IMR-90 (cell line): Measurements from ENCODE around the gene SET. TPM values are rescaled to one million over a fixed set of nuclear protein-coding genes. Genes with fewer than 3 reads are reported as not detected.

Experiments
- ATAC-seq: fragments of 200-7000 bp; cut with Tn5 transposase; 2 replicates; pipeline ENCODE4 v1.9.1; 2020; ENCODE audit warnings: low read depth, mild to moderate bottlenecking, moderate library complexity
- BruUV-seq: library from RNA; stranded (reverse); fragments of 400-500 nt; replicated peaks from 2 replicates; lab custom pipeline; 2021; lab: Mats Ljungman, UMichigan
- CTCF ChIA-PET: fragments of 300-600 bp; formaldehyde crosslinking; extraction: SDS; loops from one replicate; lab custom pipeline; 2021; ENCODE audit warnings: antibody characterized with exemption; lab: Yijun Ruan, JAX
- POLR2A ChIA-PET: fragments of 300-600 bp; sonication (Branson Sonifier 250); formaldehyde crosslinking; loops from one replicate; lab custom pipeline; 2022; ENCODE audit warnings: antibody characterized with exemption; ENCODE audit not compliant: unreplicated experiment; lab: Charles Lee
- DNase-seq: peaks from one replicate; pipeline ENCODE4 v3.0.0; 2013
- H2AFZ ChIP-seq: replicated peaks from 2 replicates; pipeline ENCODE3; 2013; ENCODE audit warnings: low read length, mild to moderate bottlenecking; ENCODE audit not compliant: poor library complexity
- H2AK5ac ChIP-seq: 2 replicates; pipeline ENCODE4 v1.6.1; 2013; ENCODE audit warnings: low read depth, low read length, inconsistent platforms
- H2AK9ac ChIP-seq: replicated peaks from 2 replicates; pipeline ENCODE3; 2013; ENCODE audit warnings: mild to moderate bottlenecking, low read depth, low read length, moderate library complexity; ENCODE audit not compliant: poor library complexity
- H2BK120ac ChIP-seq: 2 replicates; pipeline ENCODE4 v1.6.1; 2013; ENCODE audit warnings: low read depth, low read length, inconsistent platforms
- H2BK15ac ChIP-seq: 3 replicates; pipeline ENCODE4 v1.6.1; 2013; ENCODE audit warnings: low read depth, low read length, inconsistent platforms
- H2BK20ac ChIP-seq: 2 replicates; pipeline ENCODE4 v1.6.1; 2013; ENCODE audit warnings: low read depth, mild to moderate bottlenecking, inconsistent platforms, low read length, moderate library complexity
- H2BK5ac ChIP-seq: 2 replicates; pipeline ENCODE4 v1.6.1; 2013; ENCODE audit warnings: mild to moderate bottlenecking, low read depth, low read length, inconsistent platforms; ENCODE audit not compliant: poor library complexity, severe bottlenecking
- H3K14ac ChIP-seq: replicated peaks from 2 replicates; pipeline ENCODE4 v1.6.1; 2013; ENCODE audit warnings: low read depth, low read length, inconsistent platforms
- H3K18ac ChIP-seq: 2 replicates; pipeline ENCODE4 v1.6.1; 2013; ENCODE audit warnings: low read depth, low read length, control low read depth
- H3K23ac ChIP-seq: 2 replicates; pipeline ENCODE4 v1.6.1; 2013; ENCODE audit warnings: low read depth, low read length, inconsistent platforms
- H3K27ac ChIP-seq: 2 replicates; pipeline ENCODE4 v1.5.1; 2013; ENCODE audit warnings: mild to moderate bottlenecking, control low read depth, low read length; ENCODE audit not compliant: insufficient read depth
- H3K27me3 ChIP-seq: 2 replicates; pipeline ENCODE4 v1.6.1; 2013; ENCODE audit warnings: low read length; ENCODE audit not compliant: control insufficient read depth, insufficient read depth
- H3K36me3 ChIP-seq: 2 replicates; pipeline ENCODE4 v1.6.1; 2013; ENCODE audit warnings: low read length, mixed read lengths; ENCODE audit not compliant: control insufficient read depth, insufficient read depth
- H3K4ac ChIP-seq: 2 replicates; pipeline ENCODE4 v1.6.1; 2013; ENCODE audit warnings: low read depth, low read length, inconsistent platforms
- H3K4me1 ChIP-seq: 2 replicates; pipeline ENCODE4 v1.6.1; 2013; ENCODE audit warnings: low read length, mixed read lengths; ENCODE audit not compliant: control insufficient read depth, insufficient read depth
- H3K4me2 ChIP-seq: 2 replicates; pipeline ENCODE4 v1.6.1; 2013; ENCODE audit warnings: low read depth, mild to moderate bottlenecking, control low read depth, low read length, moderate library complexity
- H3K4me3 ChIP-seq: 2 replicates; pipeline ENCODE4 v1.5.1; 2013; ENCODE audit warnings: low read depth, mild to moderate bottlenecking, control low read depth, low read length, moderate library complexity; ENCODE audit not compliant: insufficient read depth
- H3K56ac ChIP-seq: 2 replicates; pipeline ENCODE4 v1.6.1; 2013; ENCODE audit warnings: low read length, inconsistent platforms; ENCODE audit not compliant: insufficient read depth; ENCODE audit errors: extremely low read depth
- H3K79me1 ChIP-seq, 2 experiments: 2 replicates each; pipeline ENCODE4 v1.6.1; 2013; ENCODE audit warnings: low read length in 2 of 2, inconsistent platforms in 1 of 2, low read depth in 1 of 2
- H3K9ac ChIP-seq: 2 replicates; pipeline ENCODE4 v1.6.1; 2013; ENCODE audit warnings: low read depth, low read length, control low read depth
- H3K9me1 ChIP-seq: 2 replicates; pipeline ENCODE4 v1.6.1; 2013; ENCODE audit warnings: low read length, inconsistent platforms; ENCODE audit not compliant: insufficient read depth
- H3K9me3 ChIP-seq: 2 replicates; pipeline ENCODE4 v1.6.1; 2013; ENCODE audit warnings: low read length; ENCODE audit not compliant: control insufficient read depth, insufficient read depth
- H4K20me1 ChIP-seq: 2 replicates; pipeline ENCODE4 v1.6.1; 2013; ENCODE audit warnings: low read length, inconsistent platforms; ENCODE audit not compliant: insufficient read depth
- H4K5ac ChIP-seq: 2 replicates; pipeline ENCODE4 v1.6.1; 2013; ENCODE audit warnings: mild to moderate bottlenecking, low read depth, low read length, control low read depth
- H4K8ac ChIP-seq, 2 experiments: 2 replicates each; pipeline ENCODE4 v1.6.1; 2013; ENCODE audit warnings: low read depth in 2 of 2, low read length in 2 of 2, control low read depth in 1 of 2, inconsistent platforms in 1 of 2
- H4K91ac ChIP-seq: 2 replicates; pipeline ENCODE4 v1.6.1; 2013; ENCODE audit warnings: low read depth, low read length, inconsistent platforms; ENCODE audit not compliant: insufficient read depth
- ELK1 ChIP-seq: fragments of 150-350 bp; IDR thresholded peaks from 2 replicates; pipeline ENCODE4 v1.6.1; 2016; ENCODE audit warnings: low read depth, mild to moderate bottlenecking, low read length, moderate library complexity, borderline replicate concordance
- FOS ChIP-seq: fragments of 150-350 bp; IDR thresholded peaks from 2 replicates; pipeline ENCODE4 v1.6.1; 2016; ENCODE audit warnings: low read depth, low read length
- MAFK ChIP-seq: IDR thresholded peaks from 2 replicates; pipeline ENCODE4 v1.6.1; 2012; ENCODE audit warnings: low read depth, low read length, improper control_type of control experiment
- MXI1 ChIP-seq: IDR thresholded peaks from 2 replicates; pipeline ENCODE4 v1.6.1; 2012; ENCODE audit warnings: low read depth, mild to moderate bottlenecking, low read length, moderate library complexity, borderline replicate concordance
- NFE2L2 ChIP-seq: fragments of 150-350 bp; IDR thresholded peaks from 2 replicates; pipeline ENCODE4 v1.6.1; 2016; ENCODE audit warnings: low read depth, mild to moderate bottlenecking, low read length
- SMC3 ChIP-seq: fragments of 150-350 bp; IDR thresholded peaks from 2 replicates; pipeline ENCODE4 v1.6.1; 2016; ENCODE audit warnings: low read depth, mild to moderate bottlenecking, antibody characterized with exemption, low read length, moderate library complexity
- WGBS, 2 experiments: methylation state at CpG; one replicate each; pipeline versions ENCODE4 v1.1.5 to v1.1.7; 2013; ENCODE audit warnings: missing lambda C conversion rate in 2 of 2; ENCODE audit not compliant: insufficient read length in 1 of 2; ENCODE audit errors: extremely low coverage in 2 of 2; 5-methylcytosine and 5-hydroxymethylcytosine counted together
- dilution Hi-C: fragments of 300-500 bp; cut with HindIII; formaldehyde crosslinking; loops from one replicate; pipeline ENCODE4 v1.14.3; 2018; ENCODE audit warnings: low sequenced_read_pairs; ENCODE audit not compliant: unreplicated experiment
- in situ Hi-C: fragments of 300-500 bp; cut with MboI; formaldehyde crosslinking; loops from 3 replicates; pipeline ENCODE4 v1.14.3; 2019; ENCODE audit warnings: low sequenced_read_pairs, inconsistent platforms, mixed read lengths
- intact Hi-C: fragments of 100-400 bp; cut with micrococcal nuclease; formaldehyde crosslinking; loops from 2 replicates; pipeline ENCODE4 v1.10.0; 2022
- polyA plus RNA-seq, 3 experiments: library from polyadenylated mRNA; depleted of rRNA; stranded (reverse); fragments of >200 nt; gene quantifications; 2 replicates each; pipeline ENCODE4 v1.2.3, GENCODE V29; 2012; ENCODE audit warnings: low replicate concordance in 1 of 3
- total RNA-seq: library from RNA; depleted of rRNA; stranded (reverse); fragments of >200 nt; gene quantifications from 2 replicates; pipeline ENCODE4 v1.2.3, GENCODE V29; 2012

Gene SET
- total and polyA plus RNA-seq, 2 of the 4 experiments (the other 2 are of a cell fraction) = 104 to 182 TPM

GRCh38 chr9:128702949-128703615 is 14.1 kb downstream of the SET start:
- DNase-seq (no peak), ATAC-seq (peak; percentile 52)
- Histone ChIP-seq H2BK120ac (no peak overlapping the region), H3K14ac (peak overlapping the region; percentile 68; the same call in 1 of the 2 replicates), H3K9me3 (no peaks in the 10 kb centered on the region), H3K4me1 (no peaks in the 10 kb centered on the region), H3K36me3 (no peaks in the 10 kb centered on the region), H3K18ac (no peak overlapping the region), H3K79me1 (peaks cover 0 to 17% of the 10 kb centered on the region in 2 experiments; a peak in 3 of 4 replicates), H2BK5ac (no peak overlapping the region), H2AK5ac (no peak overlapping the region; the same call in 1 of the 2 replicates), H4K5ac (no peak overlapping the region), H3K4me2 (peak overlapping the region; percentile 87), H3K27ac (peak overlapping the region; percentile 58; the same call in 1 of the 2 replicates), H3K4ac (peak overlapping the region; percentile 63; the same call in 1 of the 2 replicates), H2AFZ (peak overlapping the region; percentile 98), H4K91ac (no peak overlapping the region), H3K4me3 (peak overlapping the region; percentile 74), H3K9ac (peak overlapping the region; percentile 57; the same call in 1 of the 2 replicates), H3K23ac (peak overlapping the region; percentile 47; the same call in 1 of the 2 replicates), H3K56ac (no peak overlapping the region), H2AK9ac (peak overlapping the region; percentile 75), H2BK15ac (no peak overlapping the region), H3K27me3 (no peaks in the 10 kb centered on the region), H4K8ac (peak overlapping the region; percentile 75 to 89; a peak in 2 of 4 replicates), H3K9me1 (peaks cover 9% of the 10 kb centered on the region), H4K20me1 (no peaks in the 10 kb centered on the region), H2BK20ac (no peak overlapping the region)
- in situ Hi-C loops = no loop called here
- ChIA-PET CTCF (no interaction called here), POLR2A (no interaction called here)
- intact Hi-C loops = no loop called here
- no peak for TF ChIP-seq FOS
- TF ChIP-seq NFE2L2 = no peak
- no peak for TF ChIP-seq ELK1
- TF ChIP-seq MXI1 = 0 out of 2 replicates have a peak, but pooled peaks have one; percentile 1
- no peak for TF ChIP-seq SMC3
- no peak for TF ChIP-seq MAFK
- no TSS peak for BruUV-seq
- 5% methylated on average over 37 of the region's 55 CpGs; no CpG with 5 or more reads in 1 of the 2 experiments for WGBS, 2 experiments
- dilution Hi-C loops = no loop called here
